HL-60 (cell line): Measurements from ENCODE around the gene FAM151A.

ENCODE experiments used
- DNase-seq, 2 experiments: peaks; one replicate each; pipeline ENCODE4 v3.0.0-alpha.2; 2010 to 2020; ENCODE audit warnings: low read depth in 1 of 2, low spot score in 1 of 2
- H3K27ac ChIP-seq: fragments of 250-450 bp; sonication (Bioruptor Pico); replicated peaks from 2 replicates; pipeline ENCODE4 v1.5.1; 2020; ENCODE audit warnings: mild to moderate bottlenecking, moderate library complexity
- H3K27me3 ChIP-seq: fragments of 250-450 bp; sonication (Bioruptor Pico); 2 replicates; pipeline ENCODE4 v1.5.1; 2021; ENCODE audit warnings: mild to moderate bottlenecking, moderate library complexity; ENCODE audit not compliant: insufficient read depth, poor library complexity, severe bottlenecking
- H3K4me3 ChIP-seq: replicated peaks from 2 replicates; pipeline ENCODE4 v1.5.1; 2011; ENCODE audit warnings: mild to moderate bottlenecking, control low read depth, low read length; ENCODE audit not compliant: insufficient read depth
- GABPA ChIP-seq: IDR thresholded peaks from 2 replicates; pipeline ENCODE4 v1.6.1; 2012; ENCODE audit warnings: low read depth
- POLR2AphosphoS5 ChIP-seq: IDR thresholded peaks from 2 replicates; pipeline ENCODE4 v1.6.1; 2012; ENCODE audit warnings: low read depth
- SPI1 ChIP-seq: IDR thresholded peaks from 2 replicates; pipeline ENCODE4 v1.6.1; 2012; ENCODE audit warnings: low read depth, mild to moderate bottlenecking, borderline replicate concordance
- TF ChIP-seq, protein P1 (sequence below): IDR thresholded peaks from 2 replicates; pipeline ENCODE4 v1.6.1; 2012; ENCODE audit warnings: low read depth; ENCODE audit not compliant: insufficient replicate concordance
- TF ChIP-seq, protein P2 (sequence below): IDR thresholded peaks from one replicate; pipeline ENCODE4 v1.5.1; 2011; ENCODE audit warnings: low read length, control low read depth, inconsistent platforms; ENCODE audit not compliant: insufficient read depth

FAM151A gene

DNA sequence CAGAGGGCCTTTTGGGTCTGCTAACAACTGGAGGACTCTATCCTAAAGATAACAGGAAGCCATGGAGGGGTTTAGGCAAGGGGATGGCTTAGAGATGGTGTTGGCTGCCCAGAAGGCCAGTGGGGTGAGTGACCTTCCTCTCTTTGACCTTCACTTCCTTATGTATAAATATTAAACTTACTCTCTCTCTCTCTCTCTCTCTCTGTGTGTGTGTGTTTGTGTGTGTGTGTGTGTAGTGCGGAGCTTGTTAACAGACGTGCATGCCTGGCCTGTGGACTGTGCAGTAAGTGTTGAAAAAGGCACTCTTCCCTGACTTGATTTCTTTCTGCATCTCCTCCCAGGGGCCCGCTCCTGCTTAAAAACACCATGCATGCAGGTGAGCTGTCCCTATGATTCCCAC is 28.3 kb upstream of the FAM151A start:
- no peaks in the 10 kb centered on the region for H3K27me3 ChIP-seq
- DNase-seq, result peak in 1 of 2 experiments; percentile 12
- TF ChIP-seq, protein P1, sequence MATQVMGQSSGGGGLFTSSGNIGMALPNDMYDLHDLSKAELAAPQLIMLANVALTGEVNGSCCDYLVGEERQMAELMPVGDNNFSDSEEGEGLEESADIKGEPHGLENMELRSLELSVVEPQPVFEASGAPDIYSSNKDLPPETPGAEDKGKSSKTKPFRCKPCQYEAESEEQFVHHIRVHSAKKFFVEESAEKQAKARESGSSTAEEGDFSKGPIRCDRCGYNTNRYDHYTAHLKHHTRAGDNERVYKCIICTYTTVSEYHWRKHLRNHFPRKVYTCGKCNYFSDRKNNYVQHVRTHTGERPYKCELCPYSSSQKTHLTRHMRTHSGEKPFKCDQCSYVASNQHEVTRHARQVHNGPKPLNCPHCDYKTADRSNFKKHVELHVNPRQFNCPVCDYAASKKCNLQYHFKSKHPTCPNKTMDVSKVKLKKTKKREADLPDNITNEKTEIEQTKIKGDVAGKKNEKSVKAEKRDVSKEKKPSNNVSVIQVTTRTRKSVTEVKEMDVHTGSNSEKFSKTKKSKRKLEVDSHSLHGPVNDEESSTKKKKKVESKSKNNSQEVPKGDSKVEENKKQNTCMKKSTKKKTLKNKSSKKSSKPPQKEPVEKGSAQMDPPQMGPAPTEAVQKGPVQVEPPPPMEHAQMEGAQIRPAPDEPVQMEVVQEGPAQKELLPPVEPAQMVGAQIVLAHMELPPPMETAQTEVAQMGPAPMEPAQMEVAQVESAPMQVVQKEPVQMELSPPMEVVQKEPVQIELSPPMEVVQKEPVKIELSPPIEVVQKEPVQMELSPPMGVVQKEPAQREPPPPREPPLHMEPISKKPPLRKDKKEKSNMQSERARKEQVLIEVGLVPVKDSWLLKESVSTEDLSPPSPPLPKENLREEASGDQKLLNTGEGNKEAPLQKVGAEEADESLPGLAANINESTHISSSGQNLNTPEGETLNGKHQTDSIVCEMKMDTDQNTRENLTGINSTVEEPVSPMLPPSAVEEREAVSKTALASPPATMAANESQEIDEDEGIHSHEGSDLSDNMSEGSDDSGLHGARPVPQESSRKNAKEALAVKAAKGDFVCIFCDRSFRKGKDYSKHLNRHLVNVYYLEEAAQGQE, result no peak
- TF ChIP-seq SPI1 (no peak), POLR2AphosphoS5 (no peak), GABPA (no peak)
- TF ChIP-seq, protein P2, sequence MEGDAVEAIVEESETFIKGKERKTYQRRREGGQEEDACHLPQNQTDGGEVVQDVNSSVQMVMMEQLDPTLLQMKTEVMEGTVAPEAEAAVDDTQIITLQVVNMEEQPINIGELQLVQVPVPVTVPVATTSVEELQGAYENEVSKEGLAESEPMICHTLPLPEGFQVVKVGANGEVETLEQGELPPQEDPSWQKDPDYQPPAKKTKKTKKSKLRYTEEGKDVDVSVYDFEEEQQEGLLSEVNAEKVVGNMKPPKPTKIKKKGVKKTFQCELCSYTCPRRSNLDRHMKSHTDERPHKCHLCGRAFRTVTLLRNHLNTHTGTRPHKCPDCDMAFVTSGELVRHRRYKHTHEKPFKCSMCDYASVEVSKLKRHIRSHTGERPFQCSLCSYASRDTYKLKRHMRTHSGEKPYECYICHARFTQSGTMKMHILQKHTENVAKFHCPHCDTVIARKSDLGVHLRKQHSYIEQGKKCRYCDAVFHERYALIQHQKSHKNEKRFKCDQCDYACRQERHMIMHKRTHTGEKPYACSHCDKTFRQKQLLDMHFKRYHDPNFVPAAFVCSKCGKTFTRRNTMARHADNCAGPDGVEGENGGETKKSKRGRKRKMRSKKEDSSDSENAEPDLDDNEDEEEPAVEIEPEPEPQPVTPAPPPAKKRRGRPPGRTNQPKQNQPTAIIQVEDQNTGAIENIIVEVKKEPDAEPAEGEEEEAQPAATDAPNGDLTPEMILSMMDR, result no peak

DNA sequence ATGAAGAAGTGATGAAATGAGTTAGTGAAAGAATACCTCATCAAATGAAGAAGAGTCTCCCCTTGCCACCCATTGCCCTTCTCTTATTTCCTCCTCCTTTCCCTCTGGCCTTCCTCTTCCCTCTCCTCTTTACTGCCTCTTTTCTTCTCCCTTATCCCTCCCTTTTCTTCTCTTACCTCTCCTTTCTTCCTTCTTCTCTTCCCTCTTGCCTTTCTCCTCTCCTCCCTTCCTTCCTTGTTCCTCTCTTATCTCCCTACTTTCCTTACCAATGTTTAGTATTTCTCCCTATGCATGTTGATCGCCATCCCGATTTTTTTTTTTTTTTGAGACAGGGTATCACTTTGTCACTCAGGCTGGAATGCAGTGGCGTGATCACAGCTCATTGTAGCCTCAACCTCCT is 27.1 kb upstream of the FAM151A start:
- no peaks in the 10 kb centered on the region for H3K27me3 ChIP-seq
- DNase-seq, result no peak
- H3K27ac ChIP-seq, result no peak overlapping the region; the same call in 1 of the 2 replicates
- no peak overlapping the region for H3K4me3 ChIP-seq
- TF ChIP-seq GABPA, result no peak
- TF ChIP-seq POLR2AphosphoS5, result no peak
- TF ChIP-seq, protein P1, result no peak
- TF ChIP-seq, protein P2, result no peak
- no peak for TF ChIP-seq SPI1

More for the DNA sequence above, 28.3 kb upstream of the FAM151A start:
- Histone ChIP-seq H3K4me3 (no peak overlapping the region), H3K27ac (peak overlapping the region; percentile 79)

DNA sequence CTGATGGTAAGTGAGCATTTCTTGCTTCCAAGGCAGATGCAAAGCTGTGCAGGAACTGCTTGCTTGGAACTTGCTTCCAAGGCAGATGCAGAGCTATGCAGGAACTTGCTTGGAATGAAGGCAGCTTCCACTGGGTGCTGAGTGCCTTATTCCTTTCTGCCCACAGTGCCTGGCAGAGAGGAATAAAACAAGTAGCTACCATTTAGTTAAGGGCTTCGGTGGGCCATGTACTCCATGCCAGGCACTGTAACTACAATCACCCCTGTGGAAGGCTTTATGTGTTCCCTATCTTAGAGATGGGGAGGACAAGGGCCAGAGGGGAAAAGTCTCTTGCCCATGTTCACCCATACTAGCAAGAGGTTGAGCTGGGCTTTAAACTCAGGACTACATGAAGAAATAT is 26.6 kb upstream of the FAM151A start:
- no peak overlapping the region for H3K4me3 ChIP-seq
- H3K27me3 ChIP-seq, result no peaks in the 10 kb centered on the region
- TF ChIP-seq, protein P2, result no peak
- no peak for TF ChIP-seq GABPA
- no peak for TF ChIP-seq SPI1

More for the DNA sequence above, 26.6 kb upstream of the FAM151A start:
- H3K27ac ChIP-seq, result no peak overlapping the region
- no peak for DNase-seq
